GM18858 (cell line): Measurements from ENCODE around the gene XXYLT1.
"Not testable (repeated sequence)": the region's sequence is repeated elsewhere in the genome, so short reads cannot be mapped to it uniquely, and the experiment has no call there.

Experiments
- ATAC-seq: cut with Tn5 transposase; IDR thresholded peaks from one replicate; pipeline ENCODE4 v1.9.1; 2021; ENCODE audit not compliant: unreplicated experiment

Gene XXYLT1

GRCh38 chr3:195116407-195117185 is 154.4 kb downstream of the XXYLT1 start:
- no peak for ATAC-seq

GRCh38 chr3:195115600-195116406 is 155.2 kb downstream of the XXYLT1 start:
- ATAC-seq = no peak

- no peak for ATAC-seq
Measured at GRCh38 chr3:195114786-195115599, 156.0 kb downstream of the XXYLT1 start.

- no peak for ATAC-seq
Measured at GRCh38 chr3:195113536-195114425, 157.2 kb downstream of the XXYLT1 start.

GRCh38 chr3:195113048-195113447 is 157.9 kb downstream of the XXYLT1 start:
- ATAC-seq = no peak

GRCh38 chr3:195112361-195112791 is 158.6 kb downstream of the XXYLT1 start:
- no peak for ATAC-seq

GRCh38 chr3:195111766-195112165 is 159.2 kb downstream of the XXYLT1 start:
- ATAC-seq = no peak

GRCh38 chr3:195111319-195111705 is 159.6 kb downstream of the XXYLT1 start:
- no peak for ATAC-seq

- no peak for ATAC-seq
Measured at GRCh38 chr3:195110647-195111318, 160.2 kb downstream of the XXYLT1 start.

GRCh38 chr3:195109098-195109657 is 161.8 kb downstream of the XXYLT1 start:
- no peak for ATAC-seq

- ATAC-seq = no peak
Measured at GRCh38 chr3:195107593-195107992, 163.4 kb downstream of the XXYLT1 start.

GRCh38 chr3:195107031-195107430 is 163.9 kb downstream of the XXYLT1 start:
- ATAC-seq = not testable (repeated sequence)

- ATAC-seq = no peak
Measured at GRCh38 chr3:195106418-195106906, 164.5 kb downstream of the XXYLT1 start.

GRCh38 chr3:195105841-195106417 is 165.0 kb downstream of the XXYLT1 start:
- ATAC-seq = no peak

GRCh38 chr3:195105389-195105788 is 165.6 kb downstream of the XXYLT1 start:
- ATAC-seq = no peak

- ATAC-seq = no peak
Measured at GRCh38 chr3:195104340-195104739, 166.6 kb downstream of the XXYLT1 start.

- no peak for ATAC-seq
Measured at GRCh38 chr3:195103623-195104022, 167.3 kb downstream of the XXYLT1 start.

- ATAC-seq = no peak
Measured at GRCh38 chr3:195102609-195103467, 168.1 kb downstream of the XXYLT1 start.
